Trophoblast cell (in vitro differentiated cells and primary cell): ENCODE data around the gene HOXC9.

ENCODE experiments used
- DNase-seq, 2 donors: peaks; one replicate each; pipeline ENCODE4 v3.0.0-alpha.2; 2016
- H2AFZ ChIP-seq: 2 replicates; pipeline ENCODE4 v1.6.1; 2013; ENCODE audit warnings: low read length, moderate library complexity, mild to moderate bottlenecking; ENCODE audit not compliant: insufficient read depth, poor library complexity
- H2AK5ac ChIP-seq: 2 replicates; pipeline ENCODE4 v1.6.1; 2013; ENCODE audit warnings: mild to moderate bottlenecking, low read length
- H2BK120ac ChIP-seq: 2 replicates; pipeline ENCODE4 v1.6.1; 2013; ENCODE audit warnings: low read length, mild to moderate bottlenecking, moderate library complexity; ENCODE audit not compliant: insufficient read depth, poor library complexity
- H2BK12ac ChIP-seq: 2 replicates; pipeline ENCODE4 v1.6.1; 2013; ENCODE audit warnings: mild to moderate bottlenecking, low read length, moderate library complexity
- H2BK5ac ChIP-seq: 2 replicates; pipeline ENCODE4 v1.6.1; 2013; ENCODE audit warnings: low read length, low read depth, moderate library complexity, mild to moderate bottlenecking; ENCODE audit not compliant: poor library complexity
- H3K14ac ChIP-seq: 2 replicates; pipeline ENCODE4 v1.6.1; 2013; ENCODE audit warnings: mild to moderate bottlenecking, low read length
- H3K18ac ChIP-seq: 2 replicates; pipeline ENCODE4 v1.6.1; 2013; ENCODE audit warnings: mild to moderate bottlenecking, low read length
- H3K23ac ChIP-seq: 2 replicates; pipeline ENCODE4 v1.6.1; 2013; ENCODE audit warnings: low read length
- H3K27ac ChIP-seq: 2 replicates; pipeline ENCODE4 v1.5.1; 2013; ENCODE audit warnings: low read depth, mild to moderate bottlenecking, inconsistent platforms, low read length, moderate library complexity
- H3K27me3 ChIP-seq: 2 replicates; pipeline ENCODE4 v1.6.1; 2013; ENCODE audit warnings: inconsistent platforms, mild to moderate bottlenecking, low read length, moderate library complexity; ENCODE audit not compliant: insufficient read depth
- H3K36me3 ChIP-seq, 2 experiments: 1 replicate in 1 of 2; 2 replicates in 1 of 2; pipeline ENCODE4 v1.6.1; 2013; ENCODE audit warnings: low read length in 2 of 2, mild to moderate bottlenecking in 2 of 2, moderate library complexity in 1 of 2; ENCODE audit not compliant: insufficient read depth in 2 of 2, control insufficient read depth in 1 of 2
- H3K4ac ChIP-seq: 2 replicates; pipeline ENCODE4 v1.6.1; 2013; ENCODE audit warnings: low read depth, mild to moderate bottlenecking, low read length, moderate library complexity
- H3K4me1 ChIP-seq, 2 experiments: 1 replicate in 1 of 2; 2 replicates in 1 of 2; pipeline ENCODE4 v1.6.1; 2013; ENCODE audit warnings: low read length in 2 of 2, mild to moderate bottlenecking in 2 of 2, moderate library complexity in 1 of 2; ENCODE audit not compliant: insufficient read depth in 2 of 2, control insufficient read depth in 1 of 2
- H3K4me2 ChIP-seq: 2 replicates; pipeline ENCODE4 v1.6.1; 2013; ENCODE audit warnings: inconsistent platforms, mild to moderate bottlenecking, low read length, moderate library complexity
- H3K4me3 ChIP-seq: 2 replicates; pipeline ENCODE4 v1.5.1; 2013; ENCODE audit warnings: mild to moderate bottlenecking, low read depth, low read length, inconsistent platforms
- H3K79me1 ChIP-seq: one replicate; pipeline ENCODE4 v1.6.1; 2013; ENCODE audit warnings: low read length
- H3K79me2 ChIP-seq: 2 replicates; pipeline ENCODE4 v1.6.1; 2013; ENCODE audit warnings: low read length, mild to moderate bottlenecking; ENCODE audit not compliant: control insufficient read depth, insufficient read depth, poor library complexity
- H3K9ac ChIP-seq: 2 replicates; pipeline ENCODE4 v1.6.1; 2013; ENCODE audit warnings: mild to moderate bottlenecking, low read length
- H3K9me3 ChIP-seq: 2 replicates; pipeline ENCODE4 v1.6.1; 2013; ENCODE audit warnings: low read depth, mild to moderate bottlenecking, control low read depth, inconsistent platforms, low read length; ENCODE audit not compliant: insufficient read depth
- H4K12ac ChIP-seq: 2 replicates; pipeline ENCODE4 v1.6.1; 2013; ENCODE audit warnings: low read depth, mild to moderate bottlenecking, low read length, moderate library complexity
- H4K8ac ChIP-seq: 2 replicates; pipeline ENCODE4 v1.6.1; 2013; ENCODE audit warnings: low read depth, mild to moderate bottlenecking, low read length, moderate library complexity
- H4K91ac ChIP-seq: one replicate; pipeline ENCODE4 v1.6.1; 2013; ENCODE audit warnings: low read depth, mild to moderate bottlenecking, low read length, moderate library complexity
- WGBS: extraction: QIAGEN DNeasy Blood & Tissue Kit; methylation state at CpG from one replicate; pipeline ENCODE4 v1.1.7; 2013; ENCODE audit warnings: missing lambda C conversion rate; ENCODE audit not compliant: insufficient read length, insufficient coverage; ENCODE audit errors: extremely low coverage; 5-methylcytosine and 5-hydroxymethylcytosine counted together

HOXC9 gene

GRCh38 chr12:54010053-54010971 is 10.4 kb downstream of the HOXC9 start:
- H3K4me1 ChIP-seq, result no peaks in the 10 kb centered on the region
- no peak overlapping the region for H4K12ac ChIP-seq
- no peak overlapping the region for H4K91ac ChIP-seq
- H3K27ac ChIP-seq, result no peak overlapping the region
- no peak for DNase-seq
- no peak overlapping the region for H2BK5ac ChIP-seq
- H3K14ac ChIP-seq, result no peak overlapping the region
- H3K18ac ChIP-seq, result no peak overlapping the region
- H4K8ac ChIP-seq, result no peak overlapping the region
- H3K79me2 ChIP-seq, result no peaks in the 10 kb centered on the region
- H2AK5ac ChIP-seq, result no peak overlapping the region
- no peak overlapping the region for H3K4me3 ChIP-seq
- no peak overlapping the region for H2BK120ac ChIP-seq
- H2AFZ ChIP-seq, result no peak overlapping the region
- H3K23ac ChIP-seq, result no peak overlapping the region
- H3K36me3 ChIP-seq, result no peaks in the 10 kb centered on the region
- no peak overlapping the region for H3K9ac ChIP-seq
- no peak overlapping the region for H2BK12ac ChIP-seq
- peaks cover 12% of the 10 kb centered on the region for H3K9me3 ChIP-seq
- H3K27me3 ChIP-seq, result peaks cover 82% of the 10 kb centered on the region
- no CpG with 5 or more reads among the region's 10 CpGs for WGBS
- no peaks in the 10 kb centered on the region for H3K79me1 ChIP-seq
- no peak overlapping the region for H3K4ac ChIP-seq
- no peak overlapping the region for H3K4me2 ChIP-seq

GRCh38 chr12:54010972-54011664 is 11.2 kb downstream of the HOXC9 start:
- no peak overlapping the region for H3K18ac ChIP-seq
- no peak overlapping the region for H2AK5ac ChIP-seq
- no peak overlapping the region for H2BK5ac ChIP-seq
- H3K79me2 ChIP-seq, result no peaks in the 10 kb centered on the region
- H3K27me3 ChIP-seq, result peaks cover 84% of the 10 kb centered on the region
- no peak overlapping the region for H4K91ac ChIP-seq
- no peak overlapping the region for H4K8ac ChIP-seq
- H4K12ac ChIP-seq, result no peak overlapping the region
- no peak overlapping the region for H3K4ac ChIP-seq
- no peak overlapping the region for H3K4me3 ChIP-seq
- no peak overlapping the region for H2AFZ ChIP-seq
- H3K27ac ChIP-seq, result no peak overlapping the region
- no peak overlapping the region for H3K4me2 ChIP-seq
- no peak overlapping the region for H3K14ac ChIP-seq
- H3K9me3 ChIP-seq, result peaks cover 12% of the 10 kb centered on the region
- no peak overlapping the region for H3K9ac ChIP-seq
- no peaks in the 10 kb centered on the region for H3K79me1 ChIP-seq
- WGBS, result no CpG with 5 or more reads among the region's 17 CpGs
- DNase-seq, result no peak
- no peaks in the 10 kb centered on the region for H3K4me1 ChIP-seq
- H2BK120ac ChIP-seq, result no peak overlapping the region
- H3K23ac ChIP-seq, result no peak overlapping the region
- H3K36me3 ChIP-seq, result no peaks in the 10 kb centered on the region
- no peak overlapping the region for H2BK12ac ChIP-seq

- Histone ChIP-seq H2BK120ac (no peak overlapping the region), H4K91ac (no peak overlapping the region), H2AK5ac (no peak overlapping the region), H3K27me3 (peaks cover 84% of the 10 kb centered on the region), H2BK12ac (no peak overlapping the region), H3K4me3 (no peak overlapping the region), H2BK5ac (no peak overlapping the region), H3K9me3 (peaks cover 12% of the 10 kb centered on the region), H3K18ac (no peak overlapping the region), H3K4ac (no peak overlapping the region), H3K27ac (no peak overlapping the region), H3K4me2 (no peak overlapping the region), H3K14ac (no peak overlapping the region), H4K8ac (no peak overlapping the region), H3K23ac (no peak overlapping the region), H4K12ac (no peak overlapping the region), H3K36me3 (no peaks in the 10 kb centered on the region), H3K79me1 (no peaks in the 10 kb centered on the region), H3K79me2 (no peaks in the 10 kb centered on the region), H3K4me1 (no peaks in the 10 kb centered on the region), H3K9ac (no peak overlapping the region), H2AFZ (no peak overlapping the region)
- no CpG with 5 or more reads among the region's 14 CpGs for WGBS
- no peak for DNase-seq
These were observed 11.9 kb downstream of the HOXC9 start for GRCh38 chr12:54011665-54012532.

GRCh38 chr12:54012631-54013409 is 12.9 kb downstream of the HOXC9 start:
- Histone ChIP-seq H3K23ac (no peak overlapping the region), H4K91ac (no peak overlapping the region), H3K27ac (no peak overlapping the region), H3K18ac (no peak overlapping the region), H3K4me2 (no peak overlapping the region), H4K8ac (no peak overlapping the region), H3K9ac (no peak overlapping the region), H3K27me3 (peaks cover 84% of the 10 kb centered on the region), H3K4ac (no peak overlapping the region), H3K79me2 (no peaks in the 10 kb centered on the region), H2BK5ac (no peak overlapping the region), H3K4me1 (no peaks in the 10 kb centered on the region), H4K12ac (no peak overlapping the region), H3K79me1 (no peaks in the 10 kb centered on the region), H2BK120ac (no peak overlapping the region), H3K9me3 (peaks cover 13% of the 10 kb centered on the region), H3K14ac (no peak overlapping the region), H3K36me3 (no peaks in the 10 kb centered on the region), H2AK5ac (no peak overlapping the region), H3K4me3 (no peak overlapping the region), H2BK12ac (no peak overlapping the region), H2AFZ (no peak overlapping the region)
- no peak for DNase-seq
- no CpG with 5 or more reads among the region's 6 CpGs for whole genome bisulfite sequencing
